Neural cell (in vitro differentiated cells): ENCODE data around the gene IBSP. TPM values are rescaled to one million over a fixed set of nuclear protein-coding genes. Genes with fewer than 3 reads are reported as not detected.

ENCODE experiments used
- H2AFZ ChIP-seq: fragments of 200-600, 300-800 bp; sonication (generic), shearing (Covaris generic); 2 replicates; pipeline ENCODE4 v1.6.0; 2014; ENCODE audit warnings: low read depth, mild to moderate bottlenecking, antibody characterized with exemption, low read length, moderate library complexity
- H3F3A ChIP-seq: fragments of 200-600 bp; shearing (Covaris generic); 2 replicates; pipeline ENCODE4 v1.6.1; 2016; ENCODE audit warnings: mild to moderate bottlenecking, moderate library complexity, mixed read lengths, antibody characterized with exemption, low read length; ENCODE audit not compliant: insufficient read depth, poor library complexity, severe bottlenecking
- H3K27ac ChIP-seq: fragments of 200-600, 300-800 bp; sonication (generic), shearing (Covaris generic); 2 replicates; pipeline ENCODE4 v1.5.1; 2014; ENCODE audit warnings: mild to moderate bottlenecking, low read length, moderate library complexity
- H3K27me3 ChIP-seq: fragments of 300-800, 200-600 bp; sonication (generic), shearing (Covaris generic); 2 replicates; pipeline ENCODE4 v1.6.0; 2014; ENCODE audit warnings: mild to moderate bottlenecking, low read depth, low read length, moderate library complexity; ENCODE audit not compliant: insufficient read depth
- H3K36me3 ChIP-seq: fragments of 300-800, 200-600 bp; sonication (generic), shearing (Covaris generic); 2 replicates; pipeline ENCODE4 v1.5.1; 2014; ENCODE audit warnings: mild to moderate bottlenecking, antibody characterized with exemption, low read length, moderate library complexity; ENCODE audit not compliant: insufficient read depth
- H3K4me2 ChIP-seq: fragments of 300-800, 200-600 bp; sonication (generic), shearing (Covaris generic); 2 replicates; pipeline ENCODE4 v1.6.0; 2014; ENCODE audit warnings: mild to moderate bottlenecking, low read length
- H3K4me3 ChIP-seq: fragments of 300-800, 200-600 bp; sonication (generic), shearing (Covaris generic); 2 replicates; pipeline ENCODE4 v1.5.1; 2014; ENCODE audit warnings: mild to moderate bottlenecking, low read length, moderate library complexity
- H3K79me2 ChIP-seq: fragments of 200-600 bp; shearing (Covaris generic); replicated peaks from 2 replicates; pipeline ENCODE4 v1.6.0; 2014; ENCODE audit warnings: mild to moderate bottlenecking, low read length, moderate library complexity; ENCODE audit not compliant: insufficient read depth
- H3K9ac ChIP-seq: fragments of 300-800, 200-600 bp; sonication (generic), shearing (Covaris generic); 2 replicates; pipeline ENCODE4 v1.6.1; 2016; ENCODE audit warnings: mild to moderate bottlenecking, low read length, mixed read lengths
- H3K9me2 ChIP-seq: fragments of 200-600 bp; shearing (Covaris generic); 2 replicates; pipeline ENCODE4 v1.6.1; 2016; ENCODE audit warnings: mild to moderate bottlenecking, low read length, mixed read lengths; ENCODE audit not compliant: insufficient read depth
- H3K9me3 ChIP-seq: fragments of 200-600, 300-800 bp; sonication (generic), shearing (Covaris generic); 2 replicates; pipeline ENCODE4 v1.6.1; 2016; ENCODE audit warnings: mild to moderate bottlenecking, mixed run types, low read length, moderate library complexity, mixed read lengths
- H4K20me1 ChIP-seq: fragments of 200-600 bp; shearing (Covaris generic); 2 replicates; pipeline ENCODE4 v1.6.1; 2016; ENCODE audit warnings: mild to moderate bottlenecking, mixed run types; ENCODE audit not compliant: insufficient read depth
- EP300 ChIP-seq: fragments of 450-650 bp; conservative IDR thresholded peaks from 2 replicates; pipeline ENCODE4 v1.6.1; 2014; ENCODE audit warnings: antibody characterized with exemption, mild to moderate bottlenecking, moderate library complexity; ENCODE audit not compliant: poor library complexity, severe bottlenecking
- EZH2 ChIP-seq: fragments of 200-600, 300-800 bp; shearing (Covaris generic), sonication (generic); IDR thresholded peaks from 2 replicates; pipeline ENCODE4 v1.6.1; 2014; ENCODE audit warnings: antibody characterized with exemption, low read length, borderline replicate concordance, mild to moderate bottlenecking; ENCODE audit not compliant: insufficient read depth, poor library complexity, severe bottlenecking
- MXI1 ChIP-seq: fragments of 450-650 bp; conservative IDR thresholded peaks from 2 replicates; pipeline ENCODE4 v1.6.1; 2014; ENCODE audit warnings: antibody characterized with exemption, mild to moderate bottlenecking; ENCODE audit not compliant: poor library complexity, severe bottlenecking
- POLR2AphosphoS5 ChIP-seq: IDR thresholded peaks from 2 replicates; pipeline ENCODE4 v1.6.1; 2012
- RAD21 ChIP-seq: fragments of 450-650 bp; conservative IDR thresholded peaks from 2 replicates; pipeline ENCODE4 v1.6.1; 2014; ENCODE audit warnings: antibody characterized with exemption, mild to moderate bottlenecking, moderate library complexity
- SMC3 ChIP-seq: fragments of 450-650 bp; conservative IDR thresholded peaks from 2 replicates; pipeline ENCODE4 v1.6.1; 2014; ENCODE audit warnings: antibody characterized with exemption, mild to moderate bottlenecking, moderate library complexity; ENCODE audit not compliant: poor library complexity
- TAF1 ChIP-seq: IDR thresholded peaks from 2 replicates; pipeline ENCODE4 v1.6.1; 2012; ENCODE audit warnings: low read depth
- polyA plus RNA-seq: library from polyadenylated mRNA; depleted of rRNA; stranded (reverse); fragments of >200 nt; gene quantifications from 2 replicates; pipeline ENCODE4 v1.2.3, GENCODE V29; 2014
- TF ChIP-seq, protein P1 (sequence below): fragments of 450-650 bp; IDR thresholded peaks from 2 replicates; pipeline ENCODE4 v1.5.1; 2014; ENCODE audit warnings: antibody characterized with exemption, mild to moderate bottlenecking, moderate library complexity; ENCODE audit not compliant: poor library complexity, severe bottlenecking
- TF ChIP-seq, protein P2 (sequence below): IDR thresholded peaks from 2 replicates; pipeline ENCODE4 v1.6.1; 2012; ENCODE audit warnings: borderline replicate concordance

The IBSP gene
- polyA plus RNA-seq, 1 donor from 2014 or later = not detected

DNA sequence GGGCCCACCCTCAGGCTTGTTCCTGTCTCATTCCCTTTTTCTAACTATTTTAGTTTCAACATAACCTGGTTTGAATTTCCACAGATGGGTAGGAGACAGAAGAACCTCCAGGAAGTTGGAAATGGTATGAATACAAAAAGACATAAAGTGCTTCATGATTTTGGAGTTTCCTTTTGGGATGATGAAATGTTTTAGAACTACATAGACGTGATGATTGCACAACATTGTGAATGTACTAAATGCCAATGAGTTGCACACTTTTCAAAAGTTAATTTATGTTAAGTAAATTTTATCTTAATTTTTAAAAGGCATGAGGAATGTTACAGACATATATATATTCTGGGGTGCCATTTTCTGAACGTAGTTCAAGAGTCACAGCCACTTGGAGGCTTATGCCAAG is 41.1 kb upstream of the IBSP start:
- Histone ChIP-seq H3F3A (no peaks in the 10 kb centered on the region), H3K9me3 (peaks cover 3% of the 10 kb centered on the region), H2AFZ (no peak overlapping the region), H3K79me2 (no peaks in the 10 kb centered on the region), H3K4me2 (no peak overlapping the region), H3K9ac (no peak overlapping the region), H3K27me3 (no peaks in the 10 kb centered on the region), H3K27ac (no peak overlapping the region), H3K36me3 (no peaks in the 10 kb centered on the region), H3K9me2 (no peaks in the 10 kb centered on the region), H3K4me3 (no peak overlapping the region), H4K20me1 (no peaks in the 10 kb centered on the region)
- TF ChIP-seq SMC3 = no peak
- TF ChIP-seq POLR2AphosphoS5 = no peak
- TF ChIP-seq RAD21 = no peak
- TF ChIP-seq EZH2 = no peak
- no peak for TF ChIP-seq EP300
- no peak for TF ChIP-seq MXI1
- TF ChIP-seq, protein P1, sequence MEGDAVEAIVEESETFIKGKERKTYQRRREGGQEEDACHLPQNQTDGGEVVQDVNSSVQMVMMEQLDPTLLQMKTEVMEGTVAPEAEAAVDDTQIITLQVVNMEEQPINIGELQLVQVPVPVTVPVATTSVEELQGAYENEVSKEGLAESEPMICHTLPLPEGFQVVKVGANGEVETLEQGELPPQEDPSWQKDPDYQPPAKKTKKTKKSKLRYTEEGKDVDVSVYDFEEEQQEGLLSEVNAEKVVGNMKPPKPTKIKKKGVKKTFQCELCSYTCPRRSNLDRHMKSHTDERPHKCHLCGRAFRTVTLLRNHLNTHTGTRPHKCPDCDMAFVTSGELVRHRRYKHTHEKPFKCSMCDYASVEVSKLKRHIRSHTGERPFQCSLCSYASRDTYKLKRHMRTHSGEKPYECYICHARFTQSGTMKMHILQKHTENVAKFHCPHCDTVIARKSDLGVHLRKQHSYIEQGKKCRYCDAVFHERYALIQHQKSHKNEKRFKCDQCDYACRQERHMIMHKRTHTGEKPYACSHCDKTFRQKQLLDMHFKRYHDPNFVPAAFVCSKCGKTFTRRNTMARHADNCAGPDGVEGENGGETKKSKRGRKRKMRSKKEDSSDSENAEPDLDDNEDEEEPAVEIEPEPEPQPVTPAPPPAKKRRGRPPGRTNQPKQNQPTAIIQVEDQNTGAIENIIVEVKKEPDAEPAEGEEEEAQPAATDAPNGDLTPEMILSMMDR = no peak
- no peak for TF ChIP-seq TAF1

DNA sequence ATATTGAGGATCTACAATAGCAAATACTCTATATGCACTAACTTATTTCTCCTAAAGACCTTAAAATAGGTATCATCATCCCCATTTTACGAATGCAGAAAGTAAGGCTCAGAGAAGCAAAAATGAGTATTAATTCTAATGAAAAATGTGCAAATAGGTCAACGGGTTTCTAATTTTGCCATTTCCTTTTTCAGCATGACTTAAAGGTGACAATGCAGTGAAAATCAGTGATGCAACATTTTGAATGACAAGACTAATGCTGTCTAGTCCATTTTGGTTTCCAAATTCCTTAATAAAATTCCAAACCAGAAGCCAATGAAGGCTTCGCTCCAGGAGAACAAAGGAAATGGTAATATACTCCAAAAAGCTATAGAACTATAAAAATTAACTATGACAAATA is 37.0 kb upstream of the IBSP start:
- no peak overlapping the region for H2AFZ ChIP-seq
- H3K9ac ChIP-seq = no peak overlapping the region
- no peaks in the 10 kb centered on the region for H4K20me1 ChIP-seq
- H3K4me2 ChIP-seq = no peak overlapping the region
- no peaks in the 10 kb centered on the region for H3K9me3 ChIP-seq
- no peaks in the 10 kb centered on the region for H3K36me3 ChIP-seq
- H3K9me2 ChIP-seq = no peaks in the 10 kb centered on the region
- H3K27ac ChIP-seq = no peak overlapping the region
- no peak overlapping the region for H3K4me3 ChIP-seq
- no peak for TF ChIP-seq SMC3
- no peak for TF ChIP-seq EP300
- no peak for TF ChIP-seq TAF1
- TF ChIP-seq, protein P2, sequence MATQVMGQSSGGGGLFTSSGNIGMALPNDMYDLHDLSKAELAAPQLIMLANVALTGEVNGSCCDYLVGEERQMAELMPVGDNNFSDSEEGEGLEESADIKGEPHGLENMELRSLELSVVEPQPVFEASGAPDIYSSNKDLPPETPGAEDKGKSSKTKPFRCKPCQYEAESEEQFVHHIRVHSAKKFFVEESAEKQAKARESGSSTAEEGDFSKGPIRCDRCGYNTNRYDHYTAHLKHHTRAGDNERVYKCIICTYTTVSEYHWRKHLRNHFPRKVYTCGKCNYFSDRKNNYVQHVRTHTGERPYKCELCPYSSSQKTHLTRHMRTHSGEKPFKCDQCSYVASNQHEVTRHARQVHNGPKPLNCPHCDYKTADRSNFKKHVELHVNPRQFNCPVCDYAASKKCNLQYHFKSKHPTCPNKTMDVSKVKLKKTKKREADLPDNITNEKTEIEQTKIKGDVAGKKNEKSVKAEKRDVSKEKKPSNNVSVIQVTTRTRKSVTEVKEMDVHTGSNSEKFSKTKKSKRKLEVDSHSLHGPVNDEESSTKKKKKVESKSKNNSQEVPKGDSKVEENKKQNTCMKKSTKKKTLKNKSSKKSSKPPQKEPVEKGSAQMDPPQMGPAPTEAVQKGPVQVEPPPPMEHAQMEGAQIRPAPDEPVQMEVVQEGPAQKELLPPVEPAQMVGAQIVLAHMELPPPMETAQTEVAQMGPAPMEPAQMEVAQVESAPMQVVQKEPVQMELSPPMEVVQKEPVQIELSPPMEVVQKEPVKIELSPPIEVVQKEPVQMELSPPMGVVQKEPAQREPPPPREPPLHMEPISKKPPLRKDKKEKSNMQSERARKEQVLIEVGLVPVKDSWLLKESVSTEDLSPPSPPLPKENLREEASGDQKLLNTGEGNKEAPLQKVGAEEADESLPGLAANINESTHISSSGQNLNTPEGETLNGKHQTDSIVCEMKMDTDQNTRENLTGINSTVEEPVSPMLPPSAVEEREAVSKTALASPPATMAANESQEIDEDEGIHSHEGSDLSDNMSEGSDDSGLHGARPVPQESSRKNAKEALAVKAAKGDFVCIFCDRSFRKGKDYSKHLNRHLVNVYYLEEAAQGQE = no peak
- TF ChIP-seq POLR2AphosphoS5 = no peak
- TF ChIP-seq EZH2 = no peak
- TF ChIP-seq, protein P1 = no peak
- TF ChIP-seq MXI1 = no peak
- no peak for TF ChIP-seq RAD21
- H3F3A ChIP-seq = no peaks in the 10 kb centered on the region
- no peaks in the 10 kb centered on the region for H3K79me2 ChIP-seq
- H3K27me3 ChIP-seq = no peaks in the 10 kb centered on the region
